ENCODE results near the gene DPF3.

DNA sequence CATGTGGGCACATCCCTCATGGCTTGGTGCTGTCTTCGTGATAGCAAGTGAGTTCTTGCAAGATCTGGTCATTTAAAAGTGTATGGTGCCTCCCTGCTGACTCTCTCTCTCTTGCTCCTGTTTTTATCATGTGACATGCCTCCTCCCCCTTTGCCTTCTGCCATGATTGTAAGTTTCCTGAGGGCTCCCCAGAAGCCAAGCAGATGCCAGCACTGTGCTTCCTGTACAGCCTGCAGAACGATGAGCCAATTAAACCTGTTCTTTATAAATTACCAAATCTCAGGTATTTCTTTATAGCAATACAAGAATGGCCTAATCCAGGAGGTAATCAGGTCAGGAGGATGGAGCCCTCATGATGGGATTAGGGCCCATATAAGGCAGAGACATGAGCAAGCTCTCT lies 116.3 kb downstream of the DPF3 start:
- no peak for TF ChIP-seq GATA3 (IDR thresholded peaks at IDR 0.05; ENCODE audit: low read depth, low read length)
- no peak for TF ChIP-seq GATA2 (IDR thresholded peaks at IDR 0.05; ENCODE audit: low read depth, low read length)
